MM.1S (cell line): ENCODE data around the gene CDK17.

ENCODE experiments used
- DNase-seq: peaks from one replicate; pipeline ENCODE4 v3.0.0-alpha.2; 2015
- H2AFZ ChIP-seq: fragments of 300-600 bp; sonication (generic); 2 replicates; pipeline ENCODE4 v1.6.0; 2016; ENCODE audit warnings: antibody characterized with exemption, low read length
- H3F3A ChIP-seq: fragments of 300-600 bp; sonication (generic); 2 replicates; pipeline ENCODE4 v1.6.1; 2016; ENCODE audit warnings: mild to moderate bottlenecking, antibody characterized with exemption, low read length, moderate library complexity, mixed read lengths; ENCODE audit not compliant: insufficient read depth
- H3K27ac ChIP-seq: fragments of 300-600 bp; sonication (generic); 2 replicates; pipeline ENCODE4 v1.5.1; 2016; ENCODE audit warnings: mild to moderate bottlenecking, low read length
- H3K27me3 ChIP-seq: fragments of 300-600 bp; sonication (generic); replicated peaks from 2 replicates; pipeline ENCODE4 v1.6.0; 2016; ENCODE audit warnings: low read length; ENCODE audit not compliant: insufficient read depth
- H3K36me3 ChIP-seq: fragments of 300-600 bp; sonication (generic); replicated peaks from 2 replicates; pipeline ENCODE4 v1.6.1; 2016; ENCODE audit warnings: mild to moderate bottlenecking, low read length, mixed read lengths; ENCODE audit not compliant: insufficient read depth
- H3K4me1 ChIP-seq: fragments of 300-600 bp; sonication (generic); 2 replicates; pipeline ENCODE4 v1.6.1; 2016; ENCODE audit warnings: low read length, mixed read lengths
- H3K4me2 ChIP-seq: fragments of 300-600 bp; sonication (generic); 2 replicates; pipeline ENCODE4 v1.6.0; 2016; ENCODE audit warnings: low read depth, low read length
- H3K4me3 ChIP-seq: fragments of 300-600 bp; sonication (generic); 2 replicates; pipeline ENCODE4 v1.5.1; 2016; ENCODE audit warnings: low read length, mixed read lengths
- H3K79me2 ChIP-seq: fragments of 300-600 bp; sonication (generic); 2 replicates; pipeline ENCODE4 v1.6.1; 2016; ENCODE audit warnings: mixed run types, low read length, mixed read lengths
- H3K9ac ChIP-seq: fragments of 300-600 bp; sonication (generic); 2 replicates; pipeline ENCODE4 v1.6.1; 2016; ENCODE audit warnings: low read length, mixed read lengths
- H3K9me2 ChIP-seq: fragments of 300-600 bp; sonication (generic); replicated peaks from 2 replicates; pipeline ENCODE4 v1.6.1; 2016; ENCODE audit warnings: mild to moderate bottlenecking, low read length, mixed read lengths; ENCODE audit not compliant: insufficient read depth
- H3K9me3 ChIP-seq: fragments of 300-600 bp; sonication (generic); replicated peaks from 2 replicates; pipeline ENCODE4 v1.6.1; 2016; ENCODE audit warnings: mild to moderate bottlenecking, low read length, mixed read lengths; ENCODE audit not compliant: insufficient read depth
- H4K20me1 ChIP-seq: fragments of 300-600 bp; sonication (generic); 2 replicates; pipeline ENCODE4 v1.6.1; 2016; ENCODE audit warnings: mild to moderate bottlenecking, low read length, moderate library complexity, mixed read lengths; ENCODE audit not compliant: insufficient read depth
- EZH2 ChIP-seq: fragments of 300-600 bp; sonication (generic); optimal IDR thresholded peaks from 2 replicates; pipeline ENCODE3; 2017; ENCODE audit warnings: low read depth, mild to moderate bottlenecking, antibody characterized with exemption, low read length, mixed read lengths
- EZH2phosphoT487 ChIP-seq: fragments of 300-600 bp; sonication (generic); IDR thresholded peaks from 2 replicates; pipeline ENCODE4 v1.6.1; 2018; ENCODE audit warnings: antibody characterized with exemption, low read length
- TF ChIP-seq, protein P1 (sequence below): fragments of 300-600 bp; sonication (generic); IDR thresholded peaks from 2 replicates; pipeline ENCODE4 v1.5.1; 2016; ENCODE audit warnings: antibody characterized with exemption, low read length, mixed read lengths

Gene CDK17

GRCh38 chr12:96376865-96377264, 23.4 kb downstream of the CDK17 start:
- Histone ChIP-seq H3K9ac (no peak overlapping the region), H3K79me2 (peaks cover 96% of the 10 kb centered on the region), H3K4me3 (no peak overlapping the region), H2AFZ (no peak overlapping the region), H3K27me3 (no peaks in the 10 kb centered on the region), H3K4me2 (peak overlapping the region; percentile 33; the same call in 1 of the 2 replicates), H3F3A (peaks cover 14% of the 10 kb centered on the region; the same call in 1 of the 2 replicates), H3K9me3 (no peaks in the 10 kb centered on the region), H3K4me1 (peaks cover 43% of the 10 kb centered on the region), H3K36me3 (no peaks in the 10 kb centered on the region), H3K9me2 (no peaks in the 10 kb centered on the region; the same call in 1 of the 2 replicates), H4K20me1 (no peaks in the 10 kb centered on the region), H3K27ac (no peak overlapping the region)
- TF ChIP-seq EZH2, result no peak
- TF ChIP-seq, protein P1, sequence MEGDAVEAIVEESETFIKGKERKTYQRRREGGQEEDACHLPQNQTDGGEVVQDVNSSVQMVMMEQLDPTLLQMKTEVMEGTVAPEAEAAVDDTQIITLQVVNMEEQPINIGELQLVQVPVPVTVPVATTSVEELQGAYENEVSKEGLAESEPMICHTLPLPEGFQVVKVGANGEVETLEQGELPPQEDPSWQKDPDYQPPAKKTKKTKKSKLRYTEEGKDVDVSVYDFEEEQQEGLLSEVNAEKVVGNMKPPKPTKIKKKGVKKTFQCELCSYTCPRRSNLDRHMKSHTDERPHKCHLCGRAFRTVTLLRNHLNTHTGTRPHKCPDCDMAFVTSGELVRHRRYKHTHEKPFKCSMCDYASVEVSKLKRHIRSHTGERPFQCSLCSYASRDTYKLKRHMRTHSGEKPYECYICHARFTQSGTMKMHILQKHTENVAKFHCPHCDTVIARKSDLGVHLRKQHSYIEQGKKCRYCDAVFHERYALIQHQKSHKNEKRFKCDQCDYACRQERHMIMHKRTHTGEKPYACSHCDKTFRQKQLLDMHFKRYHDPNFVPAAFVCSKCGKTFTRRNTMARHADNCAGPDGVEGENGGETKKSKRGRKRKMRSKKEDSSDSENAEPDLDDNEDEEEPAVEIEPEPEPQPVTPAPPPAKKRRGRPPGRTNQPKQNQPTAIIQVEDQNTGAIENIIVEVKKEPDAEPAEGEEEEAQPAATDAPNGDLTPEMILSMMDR, result no peak
- no peak for TF ChIP-seq EZH2phosphoT487
- DNase-seq, result peak; percentile 31

- no peaks in the 10 kb centered on the region; the same call in 1 of the 2 replicates for H3K9me2 ChIP-seq
- H3K9ac ChIP-seq, result no peak overlapping the region
- peaks cover 46% of the 10 kb centered on the region for H3K4me1 ChIP-seq
- H3F3A ChIP-seq, result peaks cover 14% of the 10 kb centered on the region; the same call in 1 of the 2 replicates
- peak overlapping the region; percentile 33 for H3K4me2 ChIP-seq
- no peaks in the 10 kb centered on the region for H3K36me3 ChIP-seq
- peak; percentile 57 for DNase-seq
- no peak for TF ChIP-seq EZH2phosphoT487
- TF ChIP-seq, protein P1, result no peak
- TF ChIP-seq EZH2, result no peak
- no peaks in the 10 kb centered on the region for H3K9me3 ChIP-seq
- no peaks in the 10 kb centered on the region for H3K27me3 ChIP-seq
- no peak overlapping the region for H3K4me3 ChIP-seq
- H3K27ac ChIP-seq, result peak overlapping the region; percentile 23; the same call in 1 of the 2 replicates
- H4K20me1 ChIP-seq, result no peaks in the 10 kb centered on the region
- H2AFZ ChIP-seq, result no peak overlapping the region
- peaks cover 95% of the 10 kb centered on the region for H3K79me2 ChIP-seq
These were observed 24.2 kb downstream of the CDK17 start for GRCh38 chr12:96375841-96376604.

DNA sequence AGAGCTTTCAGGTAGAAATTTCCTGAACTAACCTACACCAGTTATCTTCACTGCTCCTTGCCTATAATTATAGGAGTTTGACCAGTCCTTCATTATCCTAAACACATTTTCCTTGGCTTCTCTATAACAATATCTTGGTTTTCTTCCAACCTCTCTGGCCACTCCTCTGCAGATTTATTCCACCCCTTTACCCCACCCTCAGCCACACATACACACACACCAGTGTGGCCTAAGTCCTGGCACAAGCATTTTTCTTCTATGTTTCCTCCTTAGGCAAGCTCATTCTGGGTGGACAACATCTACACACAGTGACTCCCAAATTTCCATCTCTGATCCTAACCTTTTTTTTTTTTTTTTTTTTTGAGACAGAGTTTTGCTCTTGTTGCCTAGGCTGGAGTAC, 25.1 kb downstream of the CDK17 start:
- DNase-seq, result no peak
- H3K9me2 ChIP-seq, result no peaks in the 10 kb centered on the region; the same call in 1 of the 2 replicates
- TF ChIP-seq, protein P1, result no peak
- no peak for TF ChIP-seq EZH2phosphoT487
- TF ChIP-seq EZH2, result no peak
- no peaks in the 10 kb centered on the region for H3K36me3 ChIP-seq
- no peaks in the 10 kb centered on the region for H4K20me1 ChIP-seq
- H3F3A ChIP-seq, result peaks cover 14% of the 10 kb centered on the region; the same call in 1 of the 2 replicates
- H3K9me3 ChIP-seq, result no peaks in the 10 kb centered on the region
- no peak overlapping the region for H3K4me3 ChIP-seq
- no peak overlapping the region for H3K27ac ChIP-seq
- no peak overlapping the region for H3K9ac ChIP-seq
- no peak overlapping the region for H2AFZ ChIP-seq
- peaks cover 95% of the 10 kb centered on the region for H3K79me2 ChIP-seq
- no peaks in the 10 kb centered on the region for H3K27me3 ChIP-seq
- no peak overlapping the region for H3K4me2 ChIP-seq
- H3K4me1 ChIP-seq, result peaks cover 46% of the 10 kb centered on the region
